ENCODE data around the gene PHKB. TPM values are rescaled to one million over a fixed set of nuclear protein-coding genes. Genes with fewer than 3 reads are reported as not detected.

PHKB gene
- polyA plus RNA-seq, 1 donor from 2014 or later, result 99.5 TPM

GRCh38 chr16:47627721-47628120 is 166.6 kb downstream of the PHKB start:
- H3K79me2 ChIP-seq (replicated peaks; ENCODE audit: insufficient read depth, low read length), result no peaks in the 10 kb centered on the region
- no peaks in the 10 kb centered on the region for H4K20me1 ChIP-seq (ENCODE audit: insufficient read depth)
- H3K4me3 ChIP-seq (ENCODE audit: low read length), result no peak overlapping the region

DNA sequence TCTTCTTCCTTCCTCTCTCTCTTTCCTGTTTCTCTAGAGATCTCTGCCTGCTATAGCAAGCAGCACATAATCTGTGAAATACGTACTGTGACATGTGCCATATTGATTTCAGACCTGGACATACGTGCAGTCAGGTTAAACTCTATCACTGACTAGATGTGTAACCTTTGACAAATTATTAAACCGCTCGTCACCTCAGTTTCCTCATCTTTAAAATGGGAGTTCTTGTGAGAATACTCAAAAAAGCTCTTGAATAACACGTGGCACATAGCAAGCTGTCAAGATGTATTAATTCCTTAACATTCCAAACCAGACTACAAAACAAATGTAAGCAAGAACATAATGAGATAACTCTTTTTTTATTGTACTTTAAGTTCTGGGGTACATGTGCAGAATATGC is 170.0 kb downstream of the PHKB start:
- TF ChIP-seq POLR2AphosphoS5 (IDR thresholded peaks at IDR 0.05), result no peak
- TF ChIP-seq, protein P1, sequence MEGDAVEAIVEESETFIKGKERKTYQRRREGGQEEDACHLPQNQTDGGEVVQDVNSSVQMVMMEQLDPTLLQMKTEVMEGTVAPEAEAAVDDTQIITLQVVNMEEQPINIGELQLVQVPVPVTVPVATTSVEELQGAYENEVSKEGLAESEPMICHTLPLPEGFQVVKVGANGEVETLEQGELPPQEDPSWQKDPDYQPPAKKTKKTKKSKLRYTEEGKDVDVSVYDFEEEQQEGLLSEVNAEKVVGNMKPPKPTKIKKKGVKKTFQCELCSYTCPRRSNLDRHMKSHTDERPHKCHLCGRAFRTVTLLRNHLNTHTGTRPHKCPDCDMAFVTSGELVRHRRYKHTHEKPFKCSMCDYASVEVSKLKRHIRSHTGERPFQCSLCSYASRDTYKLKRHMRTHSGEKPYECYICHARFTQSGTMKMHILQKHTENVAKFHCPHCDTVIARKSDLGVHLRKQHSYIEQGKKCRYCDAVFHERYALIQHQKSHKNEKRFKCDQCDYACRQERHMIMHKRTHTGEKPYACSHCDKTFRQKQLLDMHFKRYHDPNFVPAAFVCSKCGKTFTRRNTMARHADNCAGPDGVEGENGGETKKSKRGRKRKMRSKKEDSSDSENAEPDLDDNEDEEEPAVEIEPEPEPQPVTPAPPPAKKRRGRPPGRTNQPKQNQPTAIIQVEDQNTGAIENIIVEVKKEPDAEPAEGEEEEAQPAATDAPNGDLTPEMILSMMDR (IDR thresholded peaks at IDR 0.05; ENCODE audit: poor library complexity, severe bottlenecking), result no peak
- TF ChIP-seq TAF1 (IDR thresholded peaks at IDR 0.05; ENCODE audit: low read depth), result no peak
- TF ChIP-seq, protein P2, sequence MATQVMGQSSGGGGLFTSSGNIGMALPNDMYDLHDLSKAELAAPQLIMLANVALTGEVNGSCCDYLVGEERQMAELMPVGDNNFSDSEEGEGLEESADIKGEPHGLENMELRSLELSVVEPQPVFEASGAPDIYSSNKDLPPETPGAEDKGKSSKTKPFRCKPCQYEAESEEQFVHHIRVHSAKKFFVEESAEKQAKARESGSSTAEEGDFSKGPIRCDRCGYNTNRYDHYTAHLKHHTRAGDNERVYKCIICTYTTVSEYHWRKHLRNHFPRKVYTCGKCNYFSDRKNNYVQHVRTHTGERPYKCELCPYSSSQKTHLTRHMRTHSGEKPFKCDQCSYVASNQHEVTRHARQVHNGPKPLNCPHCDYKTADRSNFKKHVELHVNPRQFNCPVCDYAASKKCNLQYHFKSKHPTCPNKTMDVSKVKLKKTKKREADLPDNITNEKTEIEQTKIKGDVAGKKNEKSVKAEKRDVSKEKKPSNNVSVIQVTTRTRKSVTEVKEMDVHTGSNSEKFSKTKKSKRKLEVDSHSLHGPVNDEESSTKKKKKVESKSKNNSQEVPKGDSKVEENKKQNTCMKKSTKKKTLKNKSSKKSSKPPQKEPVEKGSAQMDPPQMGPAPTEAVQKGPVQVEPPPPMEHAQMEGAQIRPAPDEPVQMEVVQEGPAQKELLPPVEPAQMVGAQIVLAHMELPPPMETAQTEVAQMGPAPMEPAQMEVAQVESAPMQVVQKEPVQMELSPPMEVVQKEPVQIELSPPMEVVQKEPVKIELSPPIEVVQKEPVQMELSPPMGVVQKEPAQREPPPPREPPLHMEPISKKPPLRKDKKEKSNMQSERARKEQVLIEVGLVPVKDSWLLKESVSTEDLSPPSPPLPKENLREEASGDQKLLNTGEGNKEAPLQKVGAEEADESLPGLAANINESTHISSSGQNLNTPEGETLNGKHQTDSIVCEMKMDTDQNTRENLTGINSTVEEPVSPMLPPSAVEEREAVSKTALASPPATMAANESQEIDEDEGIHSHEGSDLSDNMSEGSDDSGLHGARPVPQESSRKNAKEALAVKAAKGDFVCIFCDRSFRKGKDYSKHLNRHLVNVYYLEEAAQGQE (IDR thresholded peaks at IDR 0.05; ENCODE audit: borderline replicate concordance), result no peak
- H3K9me2 ChIP-seq (ENCODE audit: insufficient read depth, low read length), result no peaks in the 10 kb centered on the region
- H3K27ac ChIP-seq (ENCODE audit: low read length), result no peak overlapping the region
- no peaks in the 10 kb centered on the region for H4K20me1 ChIP-seq (ENCODE audit: insufficient read depth)
- no peaks in the 10 kb centered on the region for H3F3A ChIP-seq (ENCODE audit: insufficient read depth, low read length, poor library complexity, severe bottlenecking)
- no peaks in the 10 kb centered on the region for H3K79me2 ChIP-seq (replicated peaks; ENCODE audit: insufficient read depth, low read length)
- no peak overlapping the region for H3K4me3 ChIP-seq (ENCODE audit: low read length)
- no peak overlapping the region for H2AFZ ChIP-seq (ENCODE audit: low read depth, low read length)
- no peaks in the 10 kb centered on the region for H3K27me3 ChIP-seq (ENCODE audit: insufficient read depth, low read depth, low read length)
- no peak overlapping the region for H3K9ac ChIP-seq (ENCODE audit: low read length)
- H3K4me2 ChIP-seq (ENCODE audit: low read length), result no peak overlapping the region
- no peaks in the 10 kb centered on the region for H3K9me3 ChIP-seq (ENCODE audit: low read length)
- no peaks in the 10 kb centered on the region for H3K36me3 ChIP-seq (ENCODE audit: insufficient read depth, low read length)

More at GRCh38 chr16:47627721-47628120, 166.6 kb downstream of the PHKB start:
- TF ChIP-seq, protein P1 (IDR thresholded peaks at IDR 0.05; ENCODE audit: poor library complexity, severe bottlenecking), result no peak
- TF ChIP-seq MXI1 (conservative IDR thresholded peaks at IDR 0.05; ENCODE audit: poor library complexity, severe bottlenecking) (no peak), TAF1 (IDR thresholded peaks at IDR 0.05; ENCODE audit: low read depth) (no peak), RAD21 (conservative IDR thresholded peaks at IDR 0.05) (no peak), SMC3 (conservative IDR thresholded peaks at IDR 0.05; ENCODE audit: poor library complexity) (no peak), EZH2 (IDR thresholded peaks at IDR 0.05; ENCODE audit: borderline replicate concordance, insufficient read depth, low read length, poor library complexity, severe bottlenecking) (no peak), POLR2AphosphoS5 (IDR thresholded peaks at IDR 0.05) (no peak), EP300 (conservative IDR thresholded peaks at IDR 0.05; ENCODE audit: poor library complexity, severe bottlenecking) (no peak)
- TF ChIP-seq, protein P2 (IDR thresholded peaks at IDR 0.05; ENCODE audit: borderline replicate concordance), result no peak
- no peaks in the 10 kb centered on the region for H3K36me3 ChIP-seq (ENCODE audit: insufficient read depth, low read length)
- H3K27ac ChIP-seq (ENCODE audit: low read length), result no peak overlapping the region
- no peaks in the 10 kb centered on the region for H3K9me3 ChIP-seq (ENCODE audit: low read length)
- H3K4me2 ChIP-seq (ENCODE audit: low read length), result no peak overlapping the region
- H2AFZ ChIP-seq (ENCODE audit: low read depth, low read length), result no peak overlapping the region
- H3K9me2 ChIP-seq (ENCODE audit: insufficient read depth, low read length), result no peaks in the 10 kb centered on the region
- no peaks in the 10 kb centered on the region for H3K27me3 ChIP-seq (ENCODE audit: insufficient read depth, low read depth, low read length)
- no peak overlapping the region for H3K9ac ChIP-seq (ENCODE audit: low read length)
- H3F3A ChIP-seq (ENCODE audit: insufficient read depth, low read length, poor library complexity, severe bottlenecking), result peaks cover 3% of the 10 kb centered on the region
